Activated CD8-positive, alpha-beta memory T cell treated with anti-CD3 and anti-CD28 coated beads, Interleukin-2, amount 50 U/mL, for 1 hour (primary cell): ENCODE results near the gene ZNF582.
A peak's percentile ranks its signal among the peaks of the same experiment; 100 is the strongest.

Source experiments
- DNase-seq: peaks from one replicate; pipeline ENCODE4 v3.0.0-alpha.2; 2020; ENCODE audit errors: extremely low read depth

ZNF582 gene

GRCh38 chr19:56393119-56394012 lies at the start of gene ZNF582:
Gene ZNF582 (minus strand): TSS chr19:56393534. CDS start chr19:56391752, 1,782 bp downstream.
- peak; percentile 82 for DNase-seq

- no peak for DNase-seq
These were observed 48.0 kb upstream of the ZNF582 start for GRCh38 chr19:56441206-56441792.

- no peak for DNase-seq
These were observed 30.6 kb upstream of the ZNF582 start for GRCh38 chr19:56423985-56424353.

- no peak for DNase-seq
These were observed 30.1 kb upstream of the ZNF582 start for GRCh38 chr19:56423276-56423984.

GRCh38 chr19:56405062-56405461 lies 11.7 kb upstream of the ZNF582 start:
- no peak for DNase-seq

GRCh38 chr19:56404705-56405056 lies 11.3 kb upstream of the ZNF582 start:
- DNase-seq: no peak

GRCh38 chr19:56403764-56404704 lies 10.7 kb upstream of the ZNF582 start, which contains the start of gene ZNF583:
Gene ZNF583 (plus strand): TSS chr19:56404332. CDS start chr19:56407115, 2,783 bp downstream.
- peak; percentile 69 for DNase-seq

GRCh38 chr19:56403261-56403660 lies 9.9 kb upstream of the ZNF582 start:
- DNase-seq: no peak

- DNase-seq: no peak
These were observed 7.2 kb upstream of the ZNF582 start for GRCh38 chr19:56400485-56400884.

- no peak for DNase-seq
These were observed 5.5 kb upstream of the ZNF582 start for GRCh38 chr19:56398809-56399208.

GRCh38 chr19:56383826-56384605 lies 9.3 kb downstream of the ZNF582 start:
- DNase-seq: no peak

GRCh38 chr19:56377105-56377924 lies 16.0 kb downstream of the ZNF582 start:
- no peak for DNase-seq

- no peak for DNase-seq
These were observed 21.1 kb downstream of the ZNF582 start for GRCh38 chr19:56372281-56372680.

- DNase-seq: no peak
These were observed 23.3 kb downstream of the ZNF582 start for GRCh38 chr19:56369886-56370676.

- DNase-seq: peak; percentile 51
These were observed 25.3 kb downstream of the ZNF582 start for GRCh38 chr19:56367829-56368711.

GRCh38 chr19:56360841-56361240 lies 32.5 kb downstream of the ZNF582 start:
- no peak for DNase-seq

- DNase-seq: no peak
These were observed 36.4 kb downstream of the ZNF582 start for GRCh38 chr19:56356944-56357343.

- DNase-seq: no peak
These were observed 37.8 kb downstream of the ZNF582 start for GRCh38 chr19:56355517-56355916.
